AG09319 (cell line): ENCODE data around the gene RNF223.
"Not testable (repeated sequence)": the region's sequence is repeated elsewhere in the genome, so short reads cannot be mapped to it uniquely, and the experiment has no call there.

Source experiments
- DNase-seq: peaks from one replicate; pipeline ENCODE4 v3.0.0-alpha.2; 2010; ENCODE audit warnings: low read depth; ENCODE audit errors: extremely low read depth
- CTCF ChIP-seq: IDR thresholded peaks from 2 replicates; pipeline ENCODE4 v1.5.1; 2011; ENCODE audit warnings: low read depth, mild to moderate bottlenecking, inconsistent platforms, low read length, moderate library complexity

Gene RNF223

GRCh38 chr1:1067284-1067859, 6.7 kb downstream of the RNF223 start:
- no peak for DNase-seq
- TF ChIP-seq CTCF, result no peak

- no peak for TF ChIP-seq CTCF
- no peak for DNase-seq
Measured at GRCh38 chr1:1066403-1067283, 7.5 kb downstream of the RNF223 start.

GRCh38 chr1:1065940-1066304, 8.2 kb downstream of the RNF223 start:
- DNase-seq, result not testable (repeated sequence)

- TF ChIP-seq CTCF, result no peak
- DNase-seq, result no peak
Measured at GRCh38 chr1:1065265-1065939, 8.7 kb downstream of the RNF223 start.

GRCh38 chr1:1063945-1064831, 9.9 kb downstream of the RNF223 start:
- no peak for DNase-seq
- peak; percentile 79 for TF ChIP-seq CTCF

- no peak for DNase-seq
- no peak for TF ChIP-seq CTCF
Measured at GRCh38 chr1:1063261-1063944, 10.7 kb downstream of the RNF223 start.
